GM06990 (cell line): ENCODE data around the gene FBF1.
A peak's percentile ranks its signal among the peaks of the same experiment; 100 is the strongest.

ENCODE experiments used
- DNase-seq: peaks from one replicate; pipeline ENCODE4 v3.0.0-alpha.2; 2011; ENCODE audit not compliant: insufficient read length; ENCODE audit errors: extremely low read depth
- H3K27me3 ChIP-seq: replicated peaks from 2 replicates; pipeline ENCODE4 v1.6.0; 2011; ENCODE audit warnings: low read length; ENCODE audit not compliant: control insufficient read depth, insufficient read depth
- H3K36me3 ChIP-seq: 2 replicates; pipeline ENCODE4 v1.5.1; 2011; ENCODE audit warnings: low read length; ENCODE audit not compliant: control insufficient read depth, insufficient read depth
- H3K4me3 ChIP-seq: replicated peaks from 2 replicates; pipeline ENCODE4 v1.5.1; 2011; ENCODE audit warnings: low read depth, mild to moderate bottlenecking, control low read depth, low read length
- CTCF ChIP-seq: IDR thresholded peaks from 2 replicates; pipeline ENCODE4 v1.5.1; 2011; ENCODE audit warnings: low read length, control low read depth, mild to moderate bottlenecking, inconsistent platforms; ENCODE audit not compliant: insufficient read depth, poor library complexity, severe bottlenecking

FBF1 gene

GRCh38 chr17:75940727-75941441 lies at the start of gene FBF1:
TSS of gene FBF1 (minus strand) at chr17:75941042. CDS start at chr17:75938149, 2,893 bp downstream.
- H3K36me3 ChIP-seq = no peaks in the 10 kb centered on the region
- peak; percentile 89 for DNase-seq
- H3K4me3 ChIP-seq = peak within 1 kb of the TSS; percentile 89
- no peaks in the 10 kb centered on the region for H3K27me3 ChIP-seq
- no peak for TF ChIP-seq CTCF

GRCh38 chr17:75987041-75987440 lies 46.2 kb upstream of the FBF1 start:
- DNase-seq = no peak
- Histone ChIP-seq H3K36me3 (peaks cover 3% of the 10 kb centered on the region; the same call in 1 of the 2 replicates), H3K4me3 (no peak overlapping the region), H3K27me3 (no peaks in the 10 kb centered on the region)
- TF ChIP-seq CTCF = no peak

- DNase-seq = no peak
- Histone ChIP-seq H3K27me3 (no peaks in the 10 kb centered on the region), H3K36me3 (peaks cover 3% of the 10 kb centered on the region; the same call in 1 of the 2 replicates), H3K4me3 (no peak overlapping the region)
- TF ChIP-seq CTCF = no peak
These were observed 45.1 kb upstream of the FBF1 start for GRCh38 chr17:75985986-75986385.

- TF ChIP-seq CTCF = no peak
- H3K4me3 ChIP-seq = no peak overlapping the region
- no peak for DNase-seq
These were observed 42.8 kb upstream of the FBF1 start for GRCh38 chr17:75983501-75984181.

GRCh38 chr17:75981019-75981615 lies 40.3 kb upstream of the FBF1 start:
- no peak overlapping the region for H3K4me3 ChIP-seq
- TF ChIP-seq CTCF = no peak
- H3K27me3 ChIP-seq = no peaks in the 10 kb centered on the region
- DNase-seq = no peak
- no peaks in the 10 kb centered on the region for H3K36me3 ChIP-seq

More at GRCh38 chr17:75983501-75984181, 42.8 kb upstream of the FBF1 start:
- H3K36me3 ChIP-seq = peaks cover 3% of the 10 kb centered on the region; the same call in 1 of the 2 replicates
- no peaks in the 10 kb centered on the region for H3K27me3 ChIP-seq
